HepG2 (cell line): ENCODE data around the gene HECTD4. TPM values are rescaled to one million over a fixed set of nuclear protein-coding genes. Genes with fewer than 3 reads are reported as not detected.

Source experiments
- ATAC-seq: fragments of 200-7000 bp; cut with Tn5 transposase; 3 replicates; pipeline ENCODE4 v1.9.1; 2020; ENCODE audit warnings: mild to moderate bottlenecking, moderate library complexity
- BruUV-seq: library from RNA; stranded (reverse); fragments of 400-500 nt; replicated peaks from 2 replicates; lab custom pipeline; 2021; lab: Mats Ljungman, UMichigan
- CTCF ChIA-PET: fragments of 300-600 bp; formaldehyde crosslinking; extraction: SDS; loops from one replicate; lab custom pipeline; 2021; ENCODE audit warnings: low total read pairs, inconsistent platforms, low intra/inter-chr PET ratio; lab: Yijun Ruan, JAX
- POLR2A ChIA-PET: fragments of 350-600 bp; sonication (Branson Sonifier 250); formaldehyde crosslinking; loops from one replicate; lab custom pipeline; 2020; ENCODE audit warnings: antibody characterized with exemption, inconsistent platforms; lab: Yijun Ruan, JAX
- DNase-seq: peaks from one replicate; pipeline ENCODE4 v3.0.0-alpha.2; 2015; ENCODE audit warnings: low spot score
- FAIRE-seq: peaks from 3 replicates; lab custom pipeline; 2011; peaks lifted over from hg19 to GRCh38; lab: Jason Lieb, UNC
- H2AFZ ChIP-seq: one replicate; pipeline ENCODE4 v1.6.1; 2011; ENCODE audit warnings: low read length, inconsistent platforms
- H3K27ac ChIP-seq: fragments of 300-600 bp; 3 replicates; pipeline ENCODE4 v1.8.0; 2011; ENCODE audit warnings: mixed run types, mild to moderate bottlenecking, mixed read lengths, low read length, inconsistent platforms; ENCODE audit not compliant: insufficient read depth; ENCODE audit errors: extremely low read length
- H3K27me3 ChIP-seq, 2 experiments: fragments of 200-600 bp in 1 of 2; 2 replicates in 1 of 2; 3 replicates in 1 of 2; pipeline versions ENCODE4 v1.6.0 to v1.8.0; 2011; ENCODE audit warnings: low read length in 2 of 2, mild to moderate bottlenecking in 2 of 2, moderate library complexity in 2 of 2, inconsistent platforms in 1 of 2; ENCODE audit not compliant: insufficient read depth in 2 of 2, control insufficient read depth in 1 of 2
- H3K36me3 ChIP-seq, 2 experiments: fragments of 200-600 bp in 1 of 2; replicated peaks in 1 of 2; 2 replicates in 1 of 2; 3 replicates in 1 of 2; pipeline versions ENCODE4 v1.5.1 to v1.8.0; 2011; ENCODE audit warnings: low read length in 2 of 2, inconsistent platforms in 1 of 2; ENCODE audit not compliant: insufficient read depth in 2 of 2, control insufficient read depth in 1 of 2
- H3K4me1 ChIP-seq: 2 replicates; pipeline ENCODE4 v1.5.1; 2012; ENCODE audit warnings: low read length, inconsistent platforms; ENCODE audit not compliant: insufficient read depth
- H3K4me2 ChIP-seq: 2 replicates; pipeline ENCODE4 v1.6.0; 2011; ENCODE audit warnings: low read depth, low read length, inconsistent platforms
- H3K4me3 ChIP-seq, 3 experiments: fragments of 200-600 bp in 1 of 3; sonication (generic), shearing (Covaris generic) in 1 of 3; replicated peaks in 1 of 3; 2 replicates each; pipeline ENCODE4 v1.5.1; 2011 to 2016; ENCODE audit warnings: low read length in 3 of 3, inconsistent platforms in 2 of 3, low read depth in 2 of 3, mild to moderate bottlenecking in 2 of 3, control low read depth in 1 of 3, mixed read lengths in 1 of 3; ENCODE audit not compliant: insufficient read depth in 1 of 3
- H3K79me2 ChIP-seq: one replicate; pipeline ENCODE4 v1.6.1; 2011; ENCODE audit warnings: low read length, inconsistent platforms; ENCODE audit not compliant: insufficient read depth
- H3K9ac ChIP-seq: 2 replicates; pipeline ENCODE4 v1.6.0; 2011; ENCODE audit warnings: mild to moderate bottlenecking, low read depth, low read length, inconsistent platforms; ENCODE audit not compliant: insufficient read depth
- H3K9me3 ChIP-seq: 2 replicates; pipeline ENCODE4 v1.5.1; 2012; ENCODE audit warnings: mild to moderate bottlenecking, low read length
- H4K20me1 ChIP-seq: 2 replicates; pipeline ENCODE4 v1.6.0; 2011; ENCODE audit warnings: inconsistent platforms, mild to moderate bottlenecking, low read length, moderate library complexity; ENCODE audit not compliant: insufficient read depth
- AGO2 ChIP-seq: fragments of 200-400 bp; formaldehyde crosslinking; optimal IDR thresholded peaks from 2 replicates; pipeline ENCODE3; 2017; ENCODE audit warnings: mild to moderate bottlenecking, low read depth, low read length, moderate library complexity
- CBX1 ChIP-seq: IDR thresholded peaks from one replicate; pipeline ENCODE4 v1.6.1; 2016; ENCODE audit warnings: antibody characterized with exemption, low read depth
- CHD4 ChIP-seq: fragments of 200-600 bp; sonication (generic); IDR thresholded peaks from 2 replicates; pipeline ENCODE4 v1.7.0; 2017; ENCODE audit warnings: mild to moderate bottlenecking, low read length, borderline replicate concordance
- PHF5A ChIP-seq: IDR thresholded peaks from one replicate; pipeline ENCODE4 v1.6.1; 2018; ENCODE audit warnings: low read depth, missing genetic modification reagents; ENCODE audit not compliant: unreplicated experiment
- SNAPC2 ChIP-seq: sonication (generic); formaldehyde crosslinking; IDR thresholded peaks from 2 replicates; pipeline ENCODE4 v1.8.1; 2022; ENCODE audit warnings: mild to moderate bottlenecking, missing genetic modification reagents
- SYNCRIP ChIP-seq: fragments of 200-400 bp; formaldehyde crosslinking; IDR thresholded peaks from 2 replicates; pipeline ENCODE4 v1.6.1; 2018; ENCODE audit warnings: mild to moderate bottlenecking, low read depth, low read length; ENCODE audit not compliant: insufficient read depth
- TGIF2 ChIP-seq: IDR thresholded peaks from 2 replicates; pipeline ENCODE4 v1.6.1; 2016; ENCODE audit warnings: control low read depth, missing compliant biosample characterization
- ZNF33B ChIP-seq: sonication (generic); formaldehyde crosslinking; IDR thresholded peaks from 2 replicates; pipeline ENCODE4 v1.5.1; 2020; ENCODE audit warnings: mild to moderate bottlenecking, missing genetic modification reagents
- ZNF576 ChIP-seq: sonication (generic); formaldehyde crosslinking; IDR thresholded peaks from 2 replicates; pipeline ENCODE4 v1.4.0; 2020; ENCODE audit warnings: mild to moderate bottlenecking, missing genetic modification reagents
- ZSCAN25 ChIP-seq: sonication (generic); formaldehyde crosslinking; IDR thresholded peaks from 2 replicates; pipeline ENCODE4 v1.8.0; 2022; ENCODE audit warnings: mild to moderate bottlenecking, missing genetic modification reagents
- WGBS: methylation state at CpG from one replicate; pipeline ENCODE4 v1.1.6; 2017; ENCODE audit warnings: low lambda C conversion rate; 5-methylcytosine and 5-hydroxymethylcytosine counted together
- in situ Hi-C: cut with HindIII; loops from 2 replicates; pipeline ENCODE4 v1.10.0; 2017; ENCODE audit warnings: low pct_unique_long_range_greater_than_20kb; ENCODE audit not compliant: extremely low pct_ligation_motif_present
- intact Hi-C: fragments of 100-400 bp; cut with micrococcal nuclease; formaldehyde crosslinking; loops from one replicate; pipeline ENCODE4 v1.10.0; 2022; ENCODE audit not compliant: unreplicated experiment
- polyA plus RNA-seq, 8 experiments: library from polyadenylated mRNA; depleted of rRNA in 3 of 8; stranded (reverse) in 7 of 8; unstranded in 1 of 8; fragments of >200 nt; fragmentation: Illumina TruSeq in 4 of 8; extraction: Trizol in 4 of 8; gene quantifications; 2 replicates each; pipeline versions ENCODE4 v1.2.1 to v1.2.3, GENCODE V29; 2011 to 2016; ENCODE audit warnings: low read depth in 4 of 8, missing spikeins in 1 of 8, mixed read lengths in 1 of 8; ENCODE audit not compliant: insufficient read depth in 1 of 8
- total RNA-seq, 5 experiments: library from RNA; depleted of rRNA; stranded (reverse); fragments of >200 nt; fragmentation: Illumina TruSeq; extraction: Trizol; gene quantifications; 2 replicates each; pipeline ENCODE4 v1.2.3, GENCODE V29; 2016; ENCODE audit warnings: low read depth in 1 of 5
- TF ChIP-seq, protein P1 (sequence below), 2 experiments: sonication (generic) in 1 of 2; formaldehyde crosslinking in 1 of 2; IDR thresholded peaks; 2 replicates each; pipeline versions ENCODE4 v1.4.0 to v1.6.1; 2016 to 2020; ENCODE audit warnings: borderline replicate concordance in 1 of 2, low read depth in 1 of 2, mild to moderate bottlenecking in 1 of 2, missing genetic modification reagents in 1 of 2

Gene HECTD4
- total and polyA plus RNA-seq, 2 of the 13 experiments (the other 11 are each of a cell fraction or from before 2014, with no cell fraction given) = 9.0 to 11.4 TPM

GRCh38 chr12:112167718-112168525, 214.3 kb downstream of the HECTD4 start:
- ATAC-seq (no peak), FAIRE-seq (no peak), DNase-seq (no peak)
- no peak overlapping the region for H3K4me2 ChIP-seq
- in situ Hi-C loops (no loop called here), intact Hi-C loops (no loop called here)
- ChIA-PET CTCF (no interaction called here), POLR2A (no interaction called here)
- H4K20me1 ChIP-seq = no peaks in the 10 kb centered on the region
- 91% methylated on average over 13 of the region's 32 CpGs for WGBS
- H3K9ac ChIP-seq = no peak overlapping the region
- no peak overlapping the region for H3K4me3 ChIP-seq
- H3K27me3 ChIP-seq = no peaks in the 10 kb centered on the region
- H3K9me3 ChIP-seq = no peaks in the 10 kb centered on the region
- no peaks in the 10 kb centered on the region for H3K79me2 ChIP-seq
- H2AFZ ChIP-seq = no peak overlapping the region
- peaks cover 0 to 4% of the 10 kb centered on the region in 2 experiments; a peak in 2 of 5 replicates for H3K36me3 ChIP-seq
- H3K27ac ChIP-seq = no peak overlapping the region
- H3K4me1 ChIP-seq = no peaks in the 10 kb centered on the region
- BruUV-seq = no TSS peak
- peak; percentile 65 for TF ChIP-seq AGO2
- TF ChIP-seq SNAPC2 (CRISPR knock-in tag) = no peak

DNA sequence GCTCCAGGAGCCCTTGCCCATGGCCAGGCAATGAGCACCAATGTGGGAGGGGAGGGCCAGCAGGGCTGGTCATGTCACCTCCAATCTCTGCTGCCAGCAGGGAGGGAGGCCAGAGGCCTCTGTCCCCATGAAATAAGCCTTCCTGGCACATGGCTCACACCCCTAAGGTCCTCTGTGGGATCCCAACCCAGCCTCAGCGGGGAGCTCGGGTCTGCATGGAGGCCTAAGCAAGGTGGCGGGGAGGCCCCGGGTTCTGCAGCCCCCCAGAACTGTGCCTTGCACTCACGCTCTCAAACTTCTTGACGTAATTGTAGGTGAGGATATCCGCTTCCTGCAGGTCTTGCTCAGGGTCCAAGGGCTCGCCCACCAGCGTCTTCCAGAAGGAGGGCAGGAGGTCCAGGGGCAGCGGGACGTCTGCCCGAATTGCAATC, 215.2 kb downstream of the HECTD4 start:
- H3K27me3 ChIP-seq = no peaks in the 10 kb centered on the region
- H3K9me3 ChIP-seq = no peaks in the 10 kb centered on the region
- POLR2A ChIA-PET = no interaction called here
- H3K4me1 ChIP-seq = no peaks in the 10 kb centered on the region
- H2AFZ ChIP-seq = no peak overlapping the region
- in situ Hi-C loops (no loop called here), intact Hi-C loops (no loop called here)
- no peak overlapping the region for H3K4me2 ChIP-seq
- DNase-seq (no peak), ATAC-seq (no peak), FAIRE-seq (no peak)
- BruUV-seq = no TSS peak
- H3K36me3 ChIP-seq = peaks cover 0 to 2% of the 10 kb centered on the region in 2 experiments; a peak in 1 of 5 replicates
- 98% methylated on average over 5 of the region's 12 CpGs for WGBS
- no peaks in the 10 kb centered on the region for H3K79me2 ChIP-seq
- CTCF ChIA-PET = no interaction called here
- H3K9ac ChIP-seq = no peak overlapping the region
- no peak overlapping the region for H3K4me3 ChIP-seq
- no peaks in the 10 kb centered on the region for H4K20me1 ChIP-seq
- H3K27ac ChIP-seq = no peak overlapping the region
- TF ChIP-seq CBX1 (no peak), ZNF576 (no peak), ZNF33B (CRISPR knock-in tag) (no peak), TGIF2 (CRISPR knock-in tag) (no peak), SYNCRIP (no peak), PHF5A (no peak), CHD4 (no peak), ZSCAN25 (CRISPR knock-in tag) (no peak)
- TF ChIP-seq, protein P1, sequence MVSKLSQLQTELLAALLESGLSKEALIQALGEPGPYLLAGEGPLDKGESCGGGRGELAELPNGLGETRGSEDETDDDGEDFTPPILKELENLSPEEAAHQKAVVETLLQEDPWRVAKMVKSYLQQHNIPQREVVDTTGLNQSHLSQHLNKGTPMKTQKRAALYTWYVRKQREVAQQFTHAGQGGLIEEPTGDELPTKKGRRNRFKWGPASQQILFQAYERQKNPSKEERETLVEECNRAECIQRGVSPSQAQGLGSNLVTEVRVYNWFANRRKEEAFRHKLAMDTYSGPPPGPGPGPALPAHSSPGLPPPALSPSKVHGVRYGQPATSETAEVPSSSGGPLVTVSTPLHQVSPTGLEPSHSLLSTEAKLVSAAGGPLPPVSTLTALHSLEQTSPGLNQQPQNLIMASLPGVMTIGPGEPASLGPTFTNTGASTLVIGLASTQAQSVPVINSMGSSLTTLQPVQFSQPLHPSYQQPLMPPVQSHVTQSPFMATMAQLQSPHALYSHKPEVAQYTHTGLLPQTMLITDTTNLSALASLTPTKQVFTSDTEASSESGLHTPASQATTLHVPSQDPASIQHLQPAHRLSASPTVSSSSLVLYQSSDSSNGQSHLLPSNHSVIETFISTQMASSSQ (IDR thresholded peaks at IDR 0.05; ENCODE audit: low read depth) = no peak
- TF ChIP-seq, protein P1 (CRISPR knock-in tag; IDR thresholded peaks at IDR 0.05; ENCODE audit: borderline replicate concordance) = no peak
